GM23248 (cell line): ENCODE measurements around the gene HTR3A.

ENCODE experiments used
- EZH2 ChIP-seq: fragments of 200-600 bp; sonication (generic); IDR thresholded peaks from 2 replicates; pipeline ENCODE4 v1.6.1; 2018; ENCODE audit warnings: antibody characterized with exemption, mild to moderate bottlenecking; ENCODE audit not compliant: insufficient read depth, poor library complexity, severe bottlenecking
- EZH2phosphoT487 ChIP-seq: fragments of 200-600 bp; sonication (generic); IDR thresholded peaks from 2 replicates; pipeline ENCODE4 v1.6.1; 2018; ENCODE audit warnings: antibody characterized with exemption, moderate library complexity, mild to moderate bottlenecking, low read depth; ENCODE audit not compliant: insufficient read depth

DNA sequence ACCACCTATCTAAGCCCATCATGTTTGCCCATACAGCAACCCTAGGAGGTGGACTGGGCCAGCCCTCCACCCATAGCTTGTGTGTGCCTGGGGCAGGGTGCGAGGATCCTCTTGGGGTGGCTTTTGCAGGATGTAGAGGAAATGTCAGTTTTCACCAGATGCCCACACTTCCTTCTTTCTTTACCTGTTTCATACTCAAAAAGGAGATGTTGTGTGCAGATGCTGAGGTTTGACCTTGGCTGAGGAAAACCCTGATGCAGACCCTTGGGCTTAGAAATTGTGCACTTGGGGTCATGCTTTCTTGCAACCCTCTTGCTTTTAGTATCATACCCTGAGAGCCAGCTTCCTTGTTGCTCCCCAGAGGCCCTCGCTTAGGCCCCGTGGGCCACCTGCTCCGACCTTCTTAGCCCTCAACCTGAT lies 2.2 kb downstream of the HTR3A start:
- TF ChIP-seq EZH2 (no peak), EZH2phosphoT487 (no peak)
